HG03521 (cell line): ENCODE data around the gene APOD.

Experiments
- ATAC-seq: cut with Tn5 transposase; IDR thresholded peaks from one replicate; pipeline ENCODE4 v1.9.1; 2021; ENCODE audit warnings: mild to moderate bottlenecking, moderate library complexity; ENCODE audit not compliant: unreplicated experiment

APOD gene

GRCh38 chr3:195531683-195532082 lies 52.1 kb downstream of the APOD start:
- no peak for ATAC-seq

GRCh38 chr3:195526492-195526891 lies 57.2 kb downstream of the APOD start:
- no peak for ATAC-seq

DNA sequence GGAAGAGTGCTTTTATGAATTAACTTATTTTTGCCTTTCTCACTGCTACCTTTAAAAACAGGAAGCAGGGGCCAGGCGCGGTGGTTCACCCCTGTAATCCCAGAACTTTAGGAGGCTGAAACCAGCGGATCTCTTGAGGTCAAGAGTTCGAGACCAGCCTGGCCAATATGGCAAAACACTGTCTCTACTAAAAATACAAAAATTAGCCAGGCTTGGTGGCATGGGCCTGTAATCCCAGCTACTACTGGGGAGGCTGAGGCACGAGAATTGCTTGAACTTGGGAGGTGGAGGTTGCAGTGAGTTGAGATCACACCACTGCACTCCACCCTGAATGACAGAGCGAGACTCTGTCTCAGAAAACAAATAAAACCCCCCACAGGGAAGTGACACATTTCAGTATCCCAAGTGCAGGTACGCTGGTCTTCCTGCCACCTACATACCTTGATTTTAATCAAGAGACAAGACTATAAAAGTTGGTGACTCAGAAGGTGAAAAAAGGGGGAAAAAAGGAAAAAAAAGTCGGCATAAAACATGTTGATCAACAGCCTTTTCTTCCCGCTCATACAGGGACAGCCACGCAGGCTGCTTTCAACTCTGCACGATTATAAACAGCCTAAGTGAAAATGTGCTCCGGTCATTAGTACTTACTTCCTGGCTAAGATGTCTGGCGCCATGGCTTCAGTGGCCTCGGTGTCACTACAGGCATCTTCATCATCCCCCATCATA lies 59.4 kb downstream of the APOD start:
- no peak for ATAC-seq

DNA sequence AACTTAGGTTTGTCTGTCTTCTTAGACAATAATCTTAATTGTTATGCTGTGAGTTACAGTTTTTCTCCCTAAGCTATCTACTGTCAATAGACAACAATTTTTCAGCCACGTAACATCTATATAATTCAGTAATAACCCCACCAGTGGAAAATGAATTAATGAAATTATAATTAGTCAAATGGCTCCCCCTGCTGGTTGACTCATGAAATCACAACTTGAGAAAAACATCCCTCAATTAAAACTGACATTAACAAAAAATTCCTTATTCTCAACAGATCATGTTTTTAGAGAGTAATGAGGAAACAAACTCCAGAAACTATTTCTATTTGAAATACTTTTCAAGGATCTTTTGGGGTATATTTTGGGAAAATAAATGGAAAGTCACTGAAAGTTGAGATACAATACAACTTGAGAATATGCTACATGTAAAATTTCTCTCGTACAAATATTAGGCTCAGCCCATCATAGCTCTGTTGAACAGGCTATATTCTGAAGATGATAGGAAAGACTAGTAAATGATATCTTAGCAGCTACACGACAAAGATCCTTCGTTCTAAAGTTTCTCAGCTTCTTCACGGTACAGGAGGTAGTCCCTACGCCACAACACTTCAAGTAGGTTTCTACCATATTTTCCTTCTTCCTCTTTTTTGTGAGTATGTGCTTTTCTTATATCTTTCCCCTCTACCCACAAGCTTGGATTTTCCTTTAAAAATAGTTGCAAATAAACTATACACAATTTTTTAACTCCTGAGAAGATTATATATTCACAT lies 61.3 kb downstream of the APOD start:
- no peak for ATAC-seq
